Muscle of arm (tissue), 12 donors: ENCODE data around the gene HEXIM2. TPM values are rescaled to one million over a fixed set of nuclear protein-coding genes. Genes with fewer than 3 reads are reported as not detected.
"Not testable (repeated sequence)": the region's sequence is repeated elsewhere in the genome, so short reads cannot be mapped to it uniquely, and the experiment has no call there.

ENCODE experiments used
- DNase-seq: peaks from one replicate; pipeline ENCODE4 v3.0.0-alpha.2; 2013
- polyA plus RNA-seq, 12 donors: library from polyadenylated mRNA; unstranded; fragments of 120-200 nt; gene quantifications; one replicate each; pipeline ENCODE4 v1.2.1, GENCODE V29; 2013; ENCODE audit not compliant: insufficient read length in 12 of 12

The HEXIM2 gene
- polyA plus RNA-seq, 12 donors, result 4.5 to 9.1 (median 6.3) TPM; not detected in 2

- no peak for DNase-seq
Observed at GRCh38 chr17:45164734-45165269, 3.1 kb downstream of the HEXIM2 start.

- no peak for DNase-seq
Observed at GRCh38 chr17:45168991-45169752, 7.5 kb downstream of the HEXIM2 start.

GRCh38 chr17:45170280-45170930 is 8.7 kb downstream of the HEXIM2 start:
- DNase-seq, result no peak

- peak; percentile 74 for DNase-seq
Observed at GRCh38 chr17:45170931-45171337, 9.3 kb downstream of the HEXIM2 start.

GRCh38 chr17:45171338-45172231 is 9.9 kb downstream of the HEXIM2 start:
- DNase-seq, result peak; percentile 65

GRCh38 chr17:45172232-45172540 is 10.5 kb downstream of the HEXIM2 start:
- DNase-seq, result no peak

GRCh38 chr17:45172541-45173286 is 11.0 kb downstream of the HEXIM2 start:
- peak; percentile 68 for DNase-seq

- DNase-seq, result no peak
Observed at GRCh38 chr17:45175759-45176115, 14.1 kb downstream of the HEXIM2 start.

GRCh38 chr17:45177563-45177962 is 15.9 kb downstream of the HEXIM2 start:
- no peak for DNase-seq

- DNase-seq, result no peak
Observed at GRCh38 chr17:45184144-45184543, 22.5 kb downstream of the HEXIM2 start.

- DNase-seq, result no peak
Observed at GRCh38 chr17:45186801-45187354, 25.2 kb downstream of the HEXIM2 start.

- DNase-seq, result no peak
Observed at GRCh38 chr17:45189009-45189408, 27.3 kb downstream of the HEXIM2 start.

GRCh38 chr17:45190503-45191255 is 29.0 kb downstream of the HEXIM2 start:
- DNase-seq, result no peak

- no peak for DNase-seq
Observed at GRCh38 chr17:45195424-45195823, 33.7 kb downstream of the HEXIM2 start.

GRCh38 chr17:45197108-45197507 is 35.4 kb downstream of the HEXIM2 start:
- DNase-seq, result no peak

- peak; percentile 92 for DNase-seq
Observed at GRCh38 chr17:45197555-45198334, 36.1 kb downstream of the HEXIM2 start.

GRCh38 chr17:45200701-45201100 is 39.0 kb downstream of the HEXIM2 start:
- DNase-seq, result no peak

- no peak for DNase-seq
Observed at GRCh38 chr17:45201457-45201856, 39.8 kb downstream of the HEXIM2 start.

- not testable (repeated sequence) for DNase-seq
Observed at GRCh38 chr17:45201880-45202279, 40.2 kb downstream of the HEXIM2 start.
